Measurements from ENCODE around the gene TAS1R3.
A peak's percentile ranks its signal among the peaks of the same experiment; 100 is the strongest.

Gene TAS1R3

DNA sequence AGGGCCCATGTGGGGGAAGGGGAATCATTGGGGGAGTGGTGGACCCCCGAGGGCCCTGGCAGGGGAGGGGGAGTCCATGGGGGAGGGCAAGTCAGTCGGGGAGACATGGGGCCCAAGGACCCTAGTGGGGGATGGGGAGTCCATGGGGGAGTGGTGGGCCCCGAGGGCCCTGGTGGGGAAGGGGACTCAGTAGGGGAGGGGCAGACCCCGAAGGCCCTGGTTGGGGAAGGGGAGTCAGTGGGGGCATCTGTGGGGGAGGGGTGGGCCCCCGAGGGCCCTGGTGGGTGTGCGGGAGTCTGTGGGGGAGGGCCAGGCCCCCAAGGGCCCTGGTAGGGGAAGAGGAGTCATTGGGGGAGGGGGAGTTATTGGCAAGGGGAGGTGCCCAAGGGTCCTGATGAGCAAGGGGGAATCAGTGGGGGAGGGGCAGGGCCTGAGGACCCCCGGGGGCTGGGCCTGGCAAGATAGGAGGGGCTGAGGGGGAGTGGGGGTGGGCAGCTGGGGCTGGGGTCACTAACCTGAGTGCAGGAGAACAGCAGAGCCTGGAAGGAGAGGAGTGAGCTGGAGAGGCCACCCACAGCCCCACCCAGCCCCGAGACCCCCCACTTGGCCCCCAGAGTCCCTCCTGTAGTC lies 25.2 kb downstream of the TAS1R3 start:
- CTCF ChIA-PET, result no interaction called here
- DNase-seq (ENCODE audit: low spot score), result no peak
- TF ChIP-seq, protein P1, sequence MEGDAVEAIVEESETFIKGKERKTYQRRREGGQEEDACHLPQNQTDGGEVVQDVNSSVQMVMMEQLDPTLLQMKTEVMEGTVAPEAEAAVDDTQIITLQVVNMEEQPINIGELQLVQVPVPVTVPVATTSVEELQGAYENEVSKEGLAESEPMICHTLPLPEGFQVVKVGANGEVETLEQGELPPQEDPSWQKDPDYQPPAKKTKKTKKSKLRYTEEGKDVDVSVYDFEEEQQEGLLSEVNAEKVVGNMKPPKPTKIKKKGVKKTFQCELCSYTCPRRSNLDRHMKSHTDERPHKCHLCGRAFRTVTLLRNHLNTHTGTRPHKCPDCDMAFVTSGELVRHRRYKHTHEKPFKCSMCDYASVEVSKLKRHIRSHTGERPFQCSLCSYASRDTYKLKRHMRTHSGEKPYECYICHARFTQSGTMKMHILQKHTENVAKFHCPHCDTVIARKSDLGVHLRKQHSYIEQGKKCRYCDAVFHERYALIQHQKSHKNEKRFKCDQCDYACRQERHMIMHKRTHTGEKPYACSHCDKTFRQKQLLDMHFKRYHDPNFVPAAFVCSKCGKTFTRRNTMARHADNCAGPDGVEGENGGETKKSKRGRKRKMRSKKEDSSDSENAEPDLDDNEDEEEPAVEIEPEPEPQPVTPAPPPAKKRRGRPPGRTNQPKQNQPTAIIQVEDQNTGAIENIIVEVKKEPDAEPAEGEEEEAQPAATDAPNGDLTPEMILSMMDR (conservative IDR thresholded peaks at IDR 0.05; ENCODE audit: low read depth), result no peak
- H3K27ac ChIP-seq, result no peak overlapping the region
- POLR2A ChIA-PET (ENCODE audit: low non-redundant PET), result no interaction called here

DNA sequence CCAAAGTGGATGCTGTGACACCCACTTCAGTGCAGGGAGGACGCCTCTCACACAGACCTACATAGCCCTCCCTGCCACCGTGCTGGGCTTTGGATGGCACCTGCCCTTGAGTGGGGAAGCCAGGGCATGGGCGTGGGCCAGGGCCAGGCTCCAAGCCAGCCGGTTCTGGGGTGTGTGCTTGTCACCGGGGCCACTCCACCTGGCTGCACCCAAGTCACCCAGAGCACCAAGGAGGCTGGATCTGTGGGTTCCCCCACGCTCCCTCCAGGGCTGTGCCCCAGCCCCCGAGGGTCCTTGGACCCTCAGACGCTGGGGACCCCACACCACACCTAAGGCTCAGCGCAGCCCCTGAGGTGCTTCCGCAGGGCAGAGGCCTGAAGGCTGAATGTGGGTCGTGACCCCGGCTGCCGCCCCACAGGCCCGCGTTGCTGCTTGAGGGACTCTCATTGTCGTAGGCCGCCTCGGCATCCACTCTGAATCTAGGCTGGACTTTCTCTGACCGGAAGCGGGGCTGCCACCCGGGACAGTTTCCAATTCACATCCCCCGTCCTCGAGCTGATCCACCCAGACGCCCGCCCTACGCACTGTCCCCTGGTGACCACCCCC lies 25.8 kb downstream of the TAS1R3 start:
- TF ChIP-seq, protein P1 (conservative IDR thresholded peaks at IDR 0.05; ENCODE audit: low read depth), result no peak
- POLR2A ChIA-PET (ENCODE audit: low non-redundant PET), result no interaction called here
- H3K27ac ChIP-seq, result peak overlapping the region; percentile 55; the same call in 1 of the 2 replicates
- CTCF ChIA-PET, result no interaction called here
- DNase-seq (ENCODE audit: low spot score), result no peak

DNA sequence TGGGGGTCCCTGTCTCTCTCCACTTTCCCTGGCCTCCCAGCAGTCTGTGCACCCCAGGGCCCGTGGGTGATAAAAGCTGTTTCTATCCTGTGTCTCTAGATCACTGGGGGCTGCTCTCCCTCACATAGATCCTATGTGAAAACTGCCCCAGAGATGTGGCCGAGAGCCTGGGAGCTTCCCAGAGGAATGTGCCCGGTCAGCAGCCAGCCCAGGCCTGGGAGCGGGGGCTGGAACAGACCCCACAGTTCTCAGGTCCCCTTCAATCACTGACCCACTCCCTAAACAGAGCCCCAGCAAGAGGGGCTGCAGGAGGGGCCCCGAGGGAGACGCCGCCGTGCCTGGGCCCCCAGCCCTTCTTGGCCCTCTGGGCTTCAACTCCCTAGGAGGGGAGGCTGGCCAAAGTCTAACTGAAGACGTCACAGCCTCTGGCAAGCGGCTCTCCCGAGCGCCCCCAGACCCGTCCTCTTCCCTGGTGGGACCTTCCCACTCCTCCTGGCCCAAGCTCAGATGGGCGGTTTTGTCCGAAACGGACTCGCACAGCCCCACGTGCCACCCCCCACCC lies 26.9 kb downstream of the TAS1R3 start:
- ChIA-PET POLR2A (ENCODE audit: low non-redundant PET) (no interaction called here), CTCF (interaction anchor here (0.6 kb wide), 1 partner anchor 20 kb away, joined by 7 read pairs; no protein-coding TSS in a partner anchor)
- TF ChIP-seq, protein P1 (conservative IDR thresholded peaks at IDR 0.05; ENCODE audit: low read depth), result no peak
- DNase-seq (ENCODE audit: low spot score), result no peak
- H3K27ac ChIP-seq, result peak overlapping the region; percentile 55

DNA sequence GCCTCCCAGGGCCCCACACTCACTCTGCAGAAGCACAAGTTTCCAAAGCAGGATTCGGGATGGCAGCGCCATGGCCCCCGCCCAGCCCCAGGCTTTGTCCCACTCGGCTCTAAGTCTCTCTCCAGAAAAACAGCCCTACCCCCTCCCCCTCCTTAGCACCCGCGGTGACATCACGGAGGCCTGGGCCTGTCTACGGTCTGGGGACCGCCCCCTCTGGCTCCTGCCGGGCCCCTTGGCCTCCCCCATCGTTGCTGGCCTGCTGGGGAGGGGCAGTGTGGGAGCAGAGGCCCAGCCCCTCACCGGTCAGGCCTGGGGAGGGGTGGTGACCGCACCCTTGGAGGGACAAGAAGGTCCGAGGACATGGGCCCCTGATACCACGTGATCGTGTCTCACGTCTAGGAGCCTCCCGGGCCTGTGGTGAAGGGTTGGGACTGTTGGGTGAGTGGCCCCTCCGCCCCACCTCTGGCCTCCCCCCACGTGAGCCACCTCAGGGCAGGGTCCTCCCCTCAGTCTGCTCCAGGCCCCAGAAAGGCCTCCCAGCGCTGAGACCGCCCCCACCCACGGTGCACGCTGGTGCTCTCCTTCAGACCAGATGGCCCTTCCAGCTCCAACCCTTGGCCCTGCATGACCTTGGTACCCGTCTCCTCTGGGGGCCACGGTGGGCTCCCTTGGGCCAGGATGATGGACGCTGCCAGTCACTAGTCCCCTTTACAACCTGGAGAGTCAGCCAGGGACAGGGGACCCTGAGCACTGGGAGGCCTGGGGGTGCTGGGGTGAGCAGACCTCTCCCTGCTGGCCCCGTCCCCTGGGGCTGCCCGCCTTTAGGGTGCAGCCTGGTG lies 27.6 kb downstream of the TAS1R3 start, which contains the start of gene MXRA8:
TSS of gene MXRA8 (minus strand) at position 123 of the 839 bp plus-strand sequence. CDS start at position 72, 51 bp downstream.
- CTCF ChIA-PET, result interaction anchor here (0.6 kb wide), 1 partner anchor 19 kb away, joined by 7 read pairs; no protein-coding TSS in a partner anchor
- POLR2A ChIA-PET (ENCODE audit: low non-redundant PET), result no interaction called here
- no peak for DNase-seq (ENCODE audit: low spot score)

DNA sequence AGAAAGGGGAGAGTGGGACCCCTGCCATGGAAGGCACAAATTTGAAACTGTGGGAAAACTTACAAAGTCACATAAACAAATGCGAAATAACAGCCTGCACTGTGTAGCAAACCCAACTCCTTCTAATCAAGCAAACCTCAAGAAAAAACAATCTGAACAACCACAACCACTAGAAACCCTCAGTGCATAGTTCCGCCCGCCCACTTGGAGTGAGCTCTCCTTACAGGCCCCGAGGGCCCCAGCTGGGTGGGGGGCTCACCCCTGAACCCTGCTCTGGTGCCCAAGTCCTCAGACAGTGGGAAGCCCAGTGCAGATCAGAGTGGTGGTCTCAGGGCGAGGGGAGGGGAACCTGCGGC lies 28.2 kb downstream of the TAS1R3 start:
- TF ChIP-seq, protein P1 (conservative IDR thresholded peaks at IDR 0.05; ENCODE audit: low read depth), result no peak
- H3K27ac ChIP-seq, result peak overlapping the region; percentile 11; the same call in 1 of the 2 replicates
- ChIA-PET CTCF (no interaction called here), POLR2A (ENCODE audit: low non-redundant PET) (no interaction called here)
- DNase-seq (ENCODE audit: low spot score), result no peak

More for the DNA sequence above, 27.6 kb downstream of the TAS1R3 start, which contains the start of gene MXRA8:
- TF ChIP-seq, protein P1 (conservative IDR thresholded peaks at IDR 0.05; ENCODE audit: low read depth), result no peak
- peak within 1 kb of the TSS; percentile 55 for H3K27ac ChIP-seq
